SK-N-SH treated with all-trans-retinoic acid at 6 μM for 48 hours (cell line): ENCODE data around the gene SLC26A1.

Source experiments
- ATAC-seq: fragments of 200-7000 bp; cut with Tn5 transposase; 3 replicates; pipeline ENCODE4 v1.9.1; 2020; ENCODE audit warnings: mild to moderate bottlenecking, moderate library complexity
- ARNTL ChIP-seq: fragments of 450-650 bp; formaldehyde crosslinking; IDR thresholded peaks from 2 replicates; pipeline ENCODE4 v1.5.0; 2020; ENCODE audit warnings: low read depth, mild to moderate bottlenecking, moderate library complexity, borderline replicate concordance
- BACH2 ChIP-seq: fragments of 250-450 bp; sonication (Bioruptor Pico); IDR thresholded peaks from 2 replicates; pipeline ENCODE4 v1.9.0; 2021; ENCODE audit warnings: mild to moderate bottlenecking, borderline replicate concordance
- CSDC2 ChIP-seq: fragments of 250-450 bp; sonication (Bioruptor Pico); IDR thresholded peaks from 2 replicates; pipeline ENCODE4 v1.5.0; 2020; ENCODE audit warnings: mild to moderate bottlenecking, moderate library complexity
- ESRRG ChIP-seq: fragments of 250-450 bp; sonication (Bioruptor Pico); IDR thresholded peaks from 2 replicates; pipeline ENCODE4 v1.6.1; 2021; ENCODE audit warnings: mild to moderate bottlenecking
- GLIS3 ChIP-seq: fragments of 250-450 bp; sonication (Bioruptor Pico); IDR thresholded peaks from 2 replicates; pipeline ENCODE4 v1.5.0; 2020; ENCODE audit warnings: mild to moderate bottlenecking, moderate library complexity
- ISL1 ChIP-seq: fragments of 250-450 bp; sonication (Bioruptor Pico); IDR thresholded peaks from 2 replicates; pipeline ENCODE4 v2.1.2; 2022; ENCODE audit warnings: mild to moderate bottlenecking, moderate library complexity
- OSR1 ChIP-seq: fragments of 250-450 bp; sonication (Bioruptor Pico); IDR thresholded peaks from 2 replicates; pipeline ENCODE4 v1.8.0; 2022; ENCODE audit warnings: moderate library complexity, mild to moderate bottlenecking, inconsistent platforms
- PPARA ChIP-seq: fragments of 250-450 bp; sonication (Bioruptor Pico); IDR thresholded peaks from 2 replicates; pipeline ENCODE4 v1.5.0; 2020; ENCODE audit warnings: mild to moderate bottlenecking, borderline replicate concordance
- RARB ChIP-seq: fragments of 250-450 bp; sonication (Bioruptor Pico); IDR thresholded peaks from 2 replicates; pipeline ENCODE4 v1.8.0; 2021; ENCODE audit warnings: mild to moderate bottlenecking, moderate library complexity
- SNAI2 ChIP-seq: fragments of 250-450 bp; sonication (Bioruptor Pico); IDR thresholded peaks from 2 replicates; pipeline ENCODE4 v1.5.0; 2020; ENCODE audit warnings: mild to moderate bottlenecking, moderate library complexity
- TCF4 ChIP-seq: fragments of 250-450 bp; sonication (Bioruptor Pico); IDR thresholded peaks from 2 replicates; pipeline ENCODE4 v1.8.0; 2021; ENCODE audit warnings: mild to moderate bottlenecking, moderate library complexity, borderline replicate concordance
- TOX ChIP-seq: fragments of 250-450 bp; sonication (Bioruptor Pico); IDR thresholded peaks from 2 replicates; pipeline ENCODE4 v1.8.0; 2021; ENCODE audit warnings: mild to moderate bottlenecking, moderate library complexity, borderline replicate concordance
- ZC3H10 ChIP-seq: fragments of 250-450 bp; sonication (Bioruptor Pico); IDR thresholded peaks from 2 replicates; pipeline ENCODE4 v1.5.1; 2021; ENCODE audit warnings: mild to moderate bottlenecking, moderate library complexity
- ZFP3 ChIP-seq: fragments of 250-450 bp; sonication (Bioruptor Pico); IDR thresholded peaks from 2 replicates; pipeline ENCODE4 v1.5.0; 2020; ENCODE audit warnings: mild to moderate bottlenecking, moderate library complexity
- ZFP30 ChIP-seq: fragments of 450-650 bp; formaldehyde crosslinking; IDR thresholded peaks from 2 replicates; pipeline ENCODE4 v1.5.0; 2022; ENCODE audit warnings: mild to moderate bottlenecking, moderate library complexity
- ZNF565 ChIP-seq: fragments of 450-650 bp; formaldehyde crosslinking; conservative IDR thresholded peaks from 2 replicates; pipeline ENCODE4 v1.5.0; 2020; ENCODE audit warnings: low read depth, mild to moderate bottlenecking, moderate library complexity
- ZNF70 ChIP-seq: fragments of 450-650 bp; formaldehyde crosslinking; IDR thresholded peaks from 2 replicates; pipeline ENCODE4 v1.5.0; 2020; ENCODE audit warnings: mild to moderate bottlenecking, moderate library complexity
- ZNF8 ChIP-seq: fragments of 450-650 bp; formaldehyde crosslinking; IDR thresholded peaks from 2 replicates; pipeline ENCODE4 v1.5.0; 2020; ENCODE audit warnings: mild to moderate bottlenecking, moderate library complexity
- TF ChIP-seq, protein P1 (sequence below): fragments of 250-450 bp; sonication (Bioruptor Pico); IDR thresholded peaks from 2 replicates; pipeline ENCODE4 v1.8.0; 2020; ENCODE audit warnings: mild to moderate bottlenecking, moderate library complexity, borderline replicate concordance
- TF ChIP-seq, protein P2 (sequence below): fragments of 250-450 bp; sonication (Bioruptor Pico); IDR thresholded peaks from 2 replicates; pipeline ENCODE4 v1.5.1; 2021; ENCODE audit warnings: mild to moderate bottlenecking, moderate library complexity
- TF ChIP-seq, protein P3 (sequence below): fragments of 250-450 bp; sonication (Bioruptor Pico); IDR thresholded peaks from 2 replicates; pipeline ENCODE4 v1.5.1; 2020; ENCODE audit warnings: low read depth, mild to moderate bottlenecking, moderate library complexity

The SLC26A1 gene

DNA sequence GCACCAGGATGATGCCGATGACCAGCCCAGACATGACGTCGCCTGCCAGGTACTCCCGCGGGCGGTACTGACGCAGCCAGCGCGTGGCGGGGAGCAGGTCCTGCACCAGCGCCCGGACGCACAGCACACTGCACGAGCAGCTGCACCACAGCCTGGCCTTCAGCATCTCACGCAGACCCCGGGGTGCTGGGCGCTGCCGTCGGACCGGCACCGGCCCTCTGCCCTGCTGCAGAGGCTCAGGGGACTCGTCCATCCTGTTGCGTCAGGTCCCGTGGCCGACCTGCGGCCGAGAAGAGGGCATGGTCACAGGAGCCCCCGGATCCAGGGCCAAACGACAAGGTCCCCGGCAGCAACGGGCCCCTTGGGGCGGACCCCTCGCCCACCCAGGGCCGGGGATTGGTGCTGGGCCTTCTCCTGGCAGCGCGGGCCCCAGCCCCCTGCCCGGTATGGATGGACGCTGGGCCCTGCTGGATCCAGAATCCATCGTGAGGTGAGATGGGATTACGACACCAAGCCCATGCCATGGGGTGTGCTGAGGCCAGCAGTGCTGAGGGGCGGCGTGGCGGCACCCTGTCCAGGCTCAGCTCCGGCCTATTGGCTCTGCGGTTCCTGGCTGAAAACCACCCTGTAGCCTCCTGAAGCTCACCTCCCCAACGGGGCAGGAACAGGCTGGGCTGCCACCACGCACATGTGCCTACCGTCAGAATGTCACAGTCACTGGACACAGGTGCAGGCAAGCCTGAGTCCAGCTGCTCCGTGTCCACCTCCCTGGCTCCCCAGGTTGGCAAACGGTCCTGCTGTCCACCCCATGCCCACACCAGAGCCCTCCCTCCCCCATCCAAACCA lies 1.5 kb downstream of the SLC26A1 start:
- ATAC-seq = no peak

DNA sequence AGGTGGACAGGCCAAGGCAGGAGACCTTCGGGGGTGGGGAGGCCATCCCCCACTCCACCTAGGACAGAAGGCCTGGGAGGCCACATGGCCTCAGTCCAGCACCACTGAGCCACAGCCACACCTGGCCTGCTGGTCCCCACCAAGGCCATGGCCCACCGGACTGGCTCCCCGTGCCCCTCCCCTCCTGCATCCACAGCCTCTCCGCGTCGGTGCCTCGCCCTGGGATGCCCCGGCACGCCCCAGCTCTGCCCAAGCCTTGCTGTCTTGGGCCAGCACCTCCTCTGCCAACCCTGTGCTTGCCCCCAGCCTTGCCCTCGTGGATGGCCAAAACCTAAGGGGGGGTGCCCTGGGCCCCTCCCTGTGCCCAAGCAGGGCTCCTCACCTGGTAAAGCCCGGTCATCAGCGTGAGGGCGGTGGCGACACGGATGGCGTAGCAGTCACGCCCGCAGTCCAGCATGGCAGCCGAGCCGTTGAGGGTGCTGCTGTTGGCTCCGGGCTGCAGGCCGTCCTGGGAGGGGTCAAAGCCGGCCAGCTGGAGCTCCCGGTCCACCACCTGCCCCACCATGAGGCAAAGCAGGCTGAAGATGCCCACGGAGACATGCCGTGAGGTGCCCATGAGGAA lies 2.3 kb downstream of the SLC26A1 start:
- ATAC-seq = no peak

More for the DNA sequence above, 1.5 kb downstream of the SLC26A1 start:
- TF ChIP-seq ARNTL (no peak), ESRRG (CRISPR knock-in tag) (no peak), ZC3H10 (CRISPR knock-in tag) (no peak), RARB (CRISPR knock-in tag) (no peak), ZNF8 (CRISPR knock-in tag) (no peak), ISL1 (no peak), ZNF565 (no peak), PPARA (CRISPR knock-in tag) (no peak), TCF4 (CRISPR knock-in tag) (no peak), GLIS3 (CRISPR knock-in tag) (no peak), BACH2 (CRISPR knock-in tag) (no peak), CSDC2 (CRISPR knock-in tag) (no peak), SNAI2 (CRISPR knock-in tag) (no peak), ZNF70 (no peak), OSR1 (CRISPR knock-in tag) (no peak), ZFP3 (CRISPR knock-in tag) (no peak)
- TF ChIP-seq, protein P1, sequence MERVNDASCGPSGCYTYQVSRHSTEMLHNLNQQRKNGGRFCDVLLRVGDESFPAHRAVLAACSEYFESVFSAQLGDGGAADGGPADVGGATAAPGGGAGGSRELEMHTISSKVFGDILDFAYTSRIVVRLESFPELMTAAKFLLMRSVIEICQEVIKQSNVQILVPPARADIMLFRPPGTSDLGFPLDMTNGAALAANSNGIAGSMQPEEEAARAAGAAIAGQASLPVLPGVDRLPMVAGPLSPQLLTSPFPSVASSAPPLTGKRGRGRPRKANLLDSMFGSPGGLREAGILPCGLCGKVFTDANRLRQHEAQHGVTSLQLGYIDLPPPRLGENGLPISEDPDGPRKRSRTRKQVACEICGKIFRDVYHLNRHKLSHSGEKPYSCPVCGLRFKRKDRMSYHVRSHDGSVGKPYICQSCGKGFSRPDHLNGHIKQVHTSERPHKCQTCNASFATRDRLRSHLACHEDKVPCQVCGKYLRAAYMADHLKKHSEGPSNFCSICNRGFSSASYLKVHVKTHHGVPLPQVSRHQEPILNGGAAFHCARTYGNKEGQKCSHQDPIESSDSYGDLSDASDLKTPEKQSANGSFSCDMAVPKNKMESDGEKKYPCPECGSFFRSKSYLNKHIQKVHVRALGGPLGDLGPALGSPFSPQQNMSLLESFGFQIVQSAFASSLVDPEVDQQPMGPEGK = no peak
- TF ChIP-seq, protein P2, sequence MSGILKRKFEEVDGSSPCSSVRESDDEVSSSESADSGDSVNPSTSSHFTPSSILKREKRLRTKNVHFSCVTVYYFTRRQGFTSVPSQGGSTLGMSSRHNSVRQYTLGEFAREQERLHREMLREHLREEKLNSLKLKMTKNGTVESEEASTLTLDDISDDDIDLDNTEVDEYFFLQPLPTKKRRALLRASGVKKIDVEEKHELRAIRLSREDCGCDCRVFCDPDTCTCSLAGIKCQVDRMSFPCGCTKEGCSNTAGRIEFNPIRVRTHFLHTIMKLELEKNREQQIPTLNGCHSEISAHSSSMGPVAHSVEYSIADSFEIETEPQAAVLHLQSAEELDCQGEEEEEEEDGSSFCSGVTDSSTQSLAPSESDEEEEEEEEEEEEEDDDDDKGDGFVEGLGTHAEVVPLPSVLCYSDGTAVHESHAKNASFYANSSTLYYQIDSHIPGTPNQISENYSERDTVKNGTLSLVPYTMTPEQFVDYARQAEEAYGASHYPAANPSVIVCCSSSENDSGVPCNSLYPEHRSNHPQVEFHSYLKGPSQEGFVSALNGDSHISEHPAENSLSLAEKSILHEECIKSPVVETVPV (CRISPR knock-in tag) = no peak
- TF ChIP-seq, protein P3, sequence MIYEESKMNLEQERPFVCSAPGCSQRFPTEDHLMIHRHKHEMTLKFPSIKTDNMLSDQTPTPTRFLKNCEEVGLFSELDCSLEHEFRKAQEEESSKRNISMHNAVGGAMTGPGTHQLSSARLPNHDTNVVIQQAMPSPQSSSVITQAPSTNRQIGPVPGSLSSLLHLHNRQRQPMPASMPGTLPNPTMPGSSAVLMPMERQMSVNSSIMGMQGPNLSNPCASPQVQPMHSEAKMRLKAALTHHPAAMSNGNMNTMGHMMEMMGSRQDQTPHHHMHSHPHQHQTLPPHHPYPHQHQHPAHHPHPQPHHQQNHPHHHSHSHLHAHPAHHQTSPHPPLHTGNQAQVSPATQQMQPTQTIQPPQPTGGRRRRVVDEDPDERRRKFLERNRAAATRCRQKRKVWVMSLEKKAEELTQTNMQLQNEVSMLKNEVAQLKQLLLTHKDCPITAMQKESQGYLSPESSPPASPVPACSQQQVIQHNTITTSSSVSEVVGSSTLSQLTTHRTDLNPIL (CRISPR knock-in tag) = no peak

DNA sequence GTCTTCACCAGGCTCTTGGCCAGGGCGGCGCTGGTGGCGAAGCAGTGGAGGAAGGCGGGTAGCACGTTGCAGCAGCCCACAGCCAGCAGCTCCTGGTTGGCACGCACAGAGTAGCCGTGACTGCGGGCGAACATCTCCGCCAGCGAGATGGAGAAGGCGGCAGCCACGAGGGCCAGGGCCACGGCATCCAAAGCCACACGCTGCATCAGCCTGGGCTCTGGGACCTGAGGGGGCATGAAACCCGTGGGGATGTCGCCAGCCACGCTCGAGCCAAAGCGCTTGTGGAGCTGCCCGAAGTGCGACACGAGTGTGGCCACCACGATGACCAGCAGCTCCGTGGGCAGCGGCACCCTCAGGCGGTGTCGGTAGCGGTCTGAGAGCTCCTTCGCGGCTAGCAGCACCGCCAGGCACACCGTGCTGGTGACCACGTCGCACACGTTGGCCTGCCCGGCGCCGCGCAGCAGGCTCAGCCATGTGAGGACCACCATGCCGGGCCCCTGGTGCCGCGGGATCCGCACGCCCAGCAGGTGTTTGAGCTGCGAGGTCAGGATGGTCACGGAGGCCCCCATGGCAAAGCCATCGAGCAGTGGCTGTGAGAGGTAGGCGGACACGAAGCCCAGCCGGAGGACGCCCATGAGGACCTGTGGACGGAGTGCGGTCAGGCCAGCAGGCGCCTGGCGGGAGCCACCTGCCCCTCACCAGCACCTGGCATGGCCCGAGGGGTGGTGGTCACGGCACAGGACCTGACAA lies 3.3 kb downstream of the SLC26A1 start:
- no peak for ATAC-seq
- TF ChIP-seq CSDC2 (CRISPR knock-in tag) = no peak
- no peak for TF ChIP-seq ZNF565
- TF ChIP-seq ZNF8 (CRISPR knock-in tag) = no peak
- TF ChIP-seq ISL1 = no peak
- no peak for TF ChIP-seq SNAI2 (CRISPR knock-in tag)
- no peak for TF ChIP-seq PPARA (CRISPR knock-in tag)
- TF ChIP-seq ZC3H10 (CRISPR knock-in tag) = no peak
- TF ChIP-seq OSR1 (CRISPR knock-in tag) = no peak
- TF ChIP-seq, protein P3 (CRISPR knock-in tag) = no peak
- no peak for TF ChIP-seq ARNTL
- TF ChIP-seq, protein P2 (CRISPR knock-in tag) = no peak
- TF ChIP-seq ZNF70 = no peak
- no peak for TF ChIP-seq TCF4 (CRISPR knock-in tag)
- no peak for TF ChIP-seq RARB (CRISPR knock-in tag)
- TF ChIP-seq ZFP30 = no peak
- TF ChIP-seq TOX (CRISPR knock-in tag) = no peak

More for the DNA sequence above, 2.3 kb downstream of the SLC26A1 start:
- no peak for TF ChIP-seq ZFP30
